PFSK-1 (cell line): ENCODE data around the gene ABCC1.

Experiments used
- FOXP2 ChIP-seq: optimal IDR thresholded peaks from 2 replicates; pipeline ENCODE3; 2011; ENCODE audit warnings: borderline replicate concordance, control low read depth, inconsistent platforms; ENCODE audit not compliant: insufficient read depth; ENCODE audit errors: extremely low read length, extremely low read depth
- POLR2AphosphoS5 ChIP-seq: IDR thresholded peaks from 2 replicates; pipeline ENCODE4 v1.6.1; 2012; ENCODE audit warnings: low read depth, mild to moderate bottlenecking, control low read depth, low read length, moderate library complexity
- SIN3A ChIP-seq: IDR thresholded peaks from 2 replicates; pipeline ENCODE4 v1.6.1; 2012; ENCODE audit warnings: mild to moderate bottlenecking, low read length, moderate library complexity, borderline replicate concordance; ENCODE audit not compliant: insufficient read depth
- TAF1 ChIP-seq: IDR thresholded peaks from 2 replicates; pipeline ENCODE4 v1.6.1; 2012; ENCODE audit warnings: low read length, control low read depth, borderline replicate concordance; ENCODE audit not compliant: insufficient read depth
- TF ChIP-seq, protein P1 (sequence below), 2 experiments: IDR thresholded peaks; 2 replicates each; pipeline versions ENCODE4 v1.6.1 to v1.8.0; 2011 to 2012; ENCODE audit warnings: low read depth in 2 of 2, low read length in 2 of 2, control low read depth in 1 of 2, inconsistent platforms in 1 of 2, mild to moderate bottlenecking in 1 of 2, moderate library complexity in 1 of 2; ENCODE audit not compliant: insufficient read depth in 1 of 2

Gene ABCC1

DNA sequence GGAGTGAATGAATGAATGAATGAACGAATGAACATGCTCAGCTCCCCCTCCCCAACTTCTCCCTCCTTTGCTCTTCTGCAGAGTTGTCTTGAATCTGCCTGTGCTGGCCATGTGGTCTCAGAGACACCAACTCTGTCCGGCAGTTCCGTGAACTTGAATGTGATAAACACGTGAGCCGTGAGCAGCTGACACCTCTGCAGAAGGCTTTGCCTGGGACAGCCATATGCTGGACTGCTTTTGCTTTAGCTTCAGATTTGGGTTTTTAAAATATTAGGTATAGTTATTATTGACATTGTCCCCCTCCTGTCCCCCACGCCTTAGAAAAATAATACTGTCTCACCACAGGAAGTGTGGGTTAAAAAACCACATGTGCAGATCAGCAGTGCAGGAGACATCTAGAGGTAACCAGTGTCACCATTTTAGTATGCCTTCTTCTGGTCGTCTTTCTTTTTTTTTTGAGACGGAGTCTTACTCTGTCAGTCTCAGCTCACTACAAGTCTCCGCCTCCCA, 83.8 kb downstream of the ABCC1 start:
- TF ChIP-seq SIN3A (no peak), FOXP2 (no peak), TAF1 (no peak), POLR2AphosphoS5 (no peak)
- TF ChIP-seq, protein P1, sequence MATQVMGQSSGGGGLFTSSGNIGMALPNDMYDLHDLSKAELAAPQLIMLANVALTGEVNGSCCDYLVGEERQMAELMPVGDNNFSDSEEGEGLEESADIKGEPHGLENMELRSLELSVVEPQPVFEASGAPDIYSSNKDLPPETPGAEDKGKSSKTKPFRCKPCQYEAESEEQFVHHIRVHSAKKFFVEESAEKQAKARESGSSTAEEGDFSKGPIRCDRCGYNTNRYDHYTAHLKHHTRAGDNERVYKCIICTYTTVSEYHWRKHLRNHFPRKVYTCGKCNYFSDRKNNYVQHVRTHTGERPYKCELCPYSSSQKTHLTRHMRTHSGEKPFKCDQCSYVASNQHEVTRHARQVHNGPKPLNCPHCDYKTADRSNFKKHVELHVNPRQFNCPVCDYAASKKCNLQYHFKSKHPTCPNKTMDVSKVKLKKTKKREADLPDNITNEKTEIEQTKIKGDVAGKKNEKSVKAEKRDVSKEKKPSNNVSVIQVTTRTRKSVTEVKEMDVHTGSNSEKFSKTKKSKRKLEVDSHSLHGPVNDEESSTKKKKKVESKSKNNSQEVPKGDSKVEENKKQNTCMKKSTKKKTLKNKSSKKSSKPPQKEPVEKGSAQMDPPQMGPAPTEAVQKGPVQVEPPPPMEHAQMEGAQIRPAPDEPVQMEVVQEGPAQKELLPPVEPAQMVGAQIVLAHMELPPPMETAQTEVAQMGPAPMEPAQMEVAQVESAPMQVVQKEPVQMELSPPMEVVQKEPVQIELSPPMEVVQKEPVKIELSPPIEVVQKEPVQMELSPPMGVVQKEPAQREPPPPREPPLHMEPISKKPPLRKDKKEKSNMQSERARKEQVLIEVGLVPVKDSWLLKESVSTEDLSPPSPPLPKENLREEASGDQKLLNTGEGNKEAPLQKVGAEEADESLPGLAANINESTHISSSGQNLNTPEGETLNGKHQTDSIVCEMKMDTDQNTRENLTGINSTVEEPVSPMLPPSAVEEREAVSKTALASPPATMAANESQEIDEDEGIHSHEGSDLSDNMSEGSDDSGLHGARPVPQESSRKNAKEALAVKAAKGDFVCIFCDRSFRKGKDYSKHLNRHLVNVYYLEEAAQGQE (IDR thresholded peaks at IDR 0.05; ENCODE audit: insufficient read depth in 1 of 2, low read depth in 2 of 2, low read length in 2 of 2), result no peak

DNA sequence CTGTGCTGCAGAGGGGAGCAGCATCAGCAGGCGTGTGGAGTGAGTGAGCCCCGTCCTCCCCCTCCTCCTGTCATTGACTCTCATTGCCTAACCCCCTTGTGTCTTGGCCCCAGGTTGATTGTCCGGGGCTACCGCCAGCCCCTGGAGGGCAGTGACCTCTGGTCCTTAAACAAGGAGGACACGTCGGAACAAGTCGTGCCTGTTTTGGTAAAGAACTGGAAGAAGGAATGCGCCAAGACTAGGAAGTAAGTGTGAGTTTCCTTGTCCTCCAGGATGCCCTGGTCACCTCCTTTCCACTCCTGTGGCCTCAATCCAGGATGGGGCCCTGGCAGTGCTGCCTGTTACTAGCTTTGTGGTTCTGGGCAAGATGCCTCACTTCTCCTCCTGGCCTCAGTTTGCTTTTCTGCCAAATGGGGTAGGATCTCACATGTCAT, 87.0 kb downstream of the ABCC1 start:
- TF ChIP-seq POLR2AphosphoS5 (no peak), FOXP2 (no peak), SIN3A (no peak), TAF1 (no peak)
- TF ChIP-seq, protein P1 (IDR thresholded peaks at IDR 0.05; ENCODE audit: insufficient read depth in 1 of 2, low read depth in 2 of 2, low read length in 2 of 2), result no peak

DNA sequence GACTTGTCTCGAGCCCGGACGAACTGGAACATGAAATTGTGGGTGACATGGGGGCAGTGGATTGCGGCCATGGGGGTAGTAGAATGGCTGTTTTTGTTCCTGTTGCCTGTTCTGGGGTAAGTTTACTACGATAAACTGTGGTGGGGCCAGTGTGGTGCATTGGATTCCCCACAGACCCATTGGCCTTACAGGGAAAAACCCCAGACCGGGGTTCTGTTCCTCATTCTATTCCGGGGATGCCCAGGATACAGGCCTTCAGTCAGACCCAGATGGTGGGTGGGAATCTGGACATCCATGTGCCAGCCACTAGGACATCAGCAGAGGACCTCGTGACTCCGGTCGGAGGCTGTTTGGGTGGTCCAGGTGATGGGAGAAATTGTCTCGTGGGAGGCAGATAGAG, 88.1 kb downstream of the ABCC1 start:
- TF ChIP-seq FOXP2 (no peak), POLR2AphosphoS5 (no peak), TAF1 (no peak), SIN3A (no peak)
- TF ChIP-seq, protein P1 (IDR thresholded peaks at IDR 0.05; ENCODE audit: insufficient read depth in 1 of 2, low read depth in 2 of 2, low read length in 2 of 2), result no peak

DNA sequence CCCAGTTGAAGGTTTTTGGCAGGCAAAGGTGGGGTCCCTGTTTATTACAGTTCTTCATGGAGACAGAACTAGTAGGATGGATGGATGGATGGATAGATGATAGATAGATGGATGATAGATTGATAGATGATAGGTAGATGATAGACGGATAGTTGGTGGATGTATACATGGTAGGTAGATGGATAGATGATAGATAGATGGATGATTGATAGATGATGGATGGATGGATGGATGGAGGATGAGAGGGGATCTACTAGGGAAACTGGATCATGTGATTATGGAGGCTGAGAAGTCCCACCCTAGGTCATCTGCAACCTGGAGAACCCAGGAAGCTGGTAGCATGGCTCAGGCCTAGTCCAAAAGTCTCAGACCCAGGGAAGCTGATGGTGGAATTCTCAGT, 88.6 kb downstream of the ABCC1 start:
- no peak for TF ChIP-seq POLR2AphosphoS5
- TF ChIP-seq SIN3A, result no peak
- TF ChIP-seq FOXP2, result no peak
- TF ChIP-seq, protein P1 (IDR thresholded peaks at IDR 0.05; ENCODE audit: insufficient read depth in 1 of 2, low read depth in 2 of 2, low read length in 2 of 2), result no peak
- TF ChIP-seq TAF1, result no peak

DNA sequence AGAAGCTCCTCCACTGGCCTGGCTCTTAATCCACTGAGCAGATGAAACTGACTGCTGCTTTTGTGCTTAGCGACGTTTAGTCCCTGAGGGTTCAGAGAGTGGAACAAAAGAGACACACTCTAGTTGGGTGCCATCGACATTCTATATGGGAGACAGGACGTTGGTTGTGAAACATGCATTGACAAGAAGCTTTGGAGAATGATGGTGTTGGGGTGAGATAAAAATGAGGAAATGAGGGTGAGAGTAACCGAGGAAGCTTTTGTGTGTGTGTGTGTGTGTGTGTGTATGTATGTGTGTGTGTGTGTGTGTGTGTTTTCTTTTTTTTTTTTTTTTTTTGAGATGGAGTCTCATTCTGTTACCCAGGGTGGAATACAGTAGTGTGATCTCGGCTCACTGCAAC, 89.5 kb downstream of the ABCC1 start:
- TF ChIP-seq, protein P1 (IDR thresholded peaks at IDR 0.05; ENCODE audit: insufficient read depth in 1 of 2, low read depth in 2 of 2, low read length in 2 of 2), result no peak
- TF ChIP-seq POLR2AphosphoS5 (no peak), FOXP2 (no peak), TAF1 (no peak), SIN3A (no peak)
